ENCODE results near the gene SGMS1.

DNA sequence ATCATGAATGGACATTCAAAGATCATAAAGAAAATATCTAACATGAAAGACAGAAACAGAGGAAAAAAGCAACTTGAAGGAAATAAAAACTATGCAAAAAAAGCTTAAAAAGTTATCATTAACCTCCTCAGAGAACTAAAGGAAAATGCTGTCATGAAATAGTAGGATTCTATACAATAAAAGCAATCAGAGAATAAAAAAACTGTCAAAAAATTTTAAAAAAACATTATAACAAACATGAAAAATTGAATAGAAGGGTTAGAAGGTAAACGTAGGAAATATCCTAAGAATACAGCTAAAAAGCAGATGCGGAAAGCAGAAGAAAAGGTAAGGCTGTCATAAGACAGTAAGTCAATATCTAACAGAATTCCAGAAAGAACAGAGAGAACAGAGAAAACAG lies 44.8 kb downstream of the SGMS1 start:
- TF ChIP-seq TAF1 (IDR thresholded peaks at IDR 0.05; ENCODE audit: low read depth) = no peak
- TF ChIP-seq, protein P1, sequence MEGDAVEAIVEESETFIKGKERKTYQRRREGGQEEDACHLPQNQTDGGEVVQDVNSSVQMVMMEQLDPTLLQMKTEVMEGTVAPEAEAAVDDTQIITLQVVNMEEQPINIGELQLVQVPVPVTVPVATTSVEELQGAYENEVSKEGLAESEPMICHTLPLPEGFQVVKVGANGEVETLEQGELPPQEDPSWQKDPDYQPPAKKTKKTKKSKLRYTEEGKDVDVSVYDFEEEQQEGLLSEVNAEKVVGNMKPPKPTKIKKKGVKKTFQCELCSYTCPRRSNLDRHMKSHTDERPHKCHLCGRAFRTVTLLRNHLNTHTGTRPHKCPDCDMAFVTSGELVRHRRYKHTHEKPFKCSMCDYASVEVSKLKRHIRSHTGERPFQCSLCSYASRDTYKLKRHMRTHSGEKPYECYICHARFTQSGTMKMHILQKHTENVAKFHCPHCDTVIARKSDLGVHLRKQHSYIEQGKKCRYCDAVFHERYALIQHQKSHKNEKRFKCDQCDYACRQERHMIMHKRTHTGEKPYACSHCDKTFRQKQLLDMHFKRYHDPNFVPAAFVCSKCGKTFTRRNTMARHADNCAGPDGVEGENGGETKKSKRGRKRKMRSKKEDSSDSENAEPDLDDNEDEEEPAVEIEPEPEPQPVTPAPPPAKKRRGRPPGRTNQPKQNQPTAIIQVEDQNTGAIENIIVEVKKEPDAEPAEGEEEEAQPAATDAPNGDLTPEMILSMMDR (IDR thresholded peaks at IDR 0.05; ENCODE audit: poor library complexity, severe bottlenecking) = no peak
- TF ChIP-seq POLR2AphosphoS5 (IDR thresholded peaks at IDR 0.05) = no peak
- TF ChIP-seq, protein P2, sequence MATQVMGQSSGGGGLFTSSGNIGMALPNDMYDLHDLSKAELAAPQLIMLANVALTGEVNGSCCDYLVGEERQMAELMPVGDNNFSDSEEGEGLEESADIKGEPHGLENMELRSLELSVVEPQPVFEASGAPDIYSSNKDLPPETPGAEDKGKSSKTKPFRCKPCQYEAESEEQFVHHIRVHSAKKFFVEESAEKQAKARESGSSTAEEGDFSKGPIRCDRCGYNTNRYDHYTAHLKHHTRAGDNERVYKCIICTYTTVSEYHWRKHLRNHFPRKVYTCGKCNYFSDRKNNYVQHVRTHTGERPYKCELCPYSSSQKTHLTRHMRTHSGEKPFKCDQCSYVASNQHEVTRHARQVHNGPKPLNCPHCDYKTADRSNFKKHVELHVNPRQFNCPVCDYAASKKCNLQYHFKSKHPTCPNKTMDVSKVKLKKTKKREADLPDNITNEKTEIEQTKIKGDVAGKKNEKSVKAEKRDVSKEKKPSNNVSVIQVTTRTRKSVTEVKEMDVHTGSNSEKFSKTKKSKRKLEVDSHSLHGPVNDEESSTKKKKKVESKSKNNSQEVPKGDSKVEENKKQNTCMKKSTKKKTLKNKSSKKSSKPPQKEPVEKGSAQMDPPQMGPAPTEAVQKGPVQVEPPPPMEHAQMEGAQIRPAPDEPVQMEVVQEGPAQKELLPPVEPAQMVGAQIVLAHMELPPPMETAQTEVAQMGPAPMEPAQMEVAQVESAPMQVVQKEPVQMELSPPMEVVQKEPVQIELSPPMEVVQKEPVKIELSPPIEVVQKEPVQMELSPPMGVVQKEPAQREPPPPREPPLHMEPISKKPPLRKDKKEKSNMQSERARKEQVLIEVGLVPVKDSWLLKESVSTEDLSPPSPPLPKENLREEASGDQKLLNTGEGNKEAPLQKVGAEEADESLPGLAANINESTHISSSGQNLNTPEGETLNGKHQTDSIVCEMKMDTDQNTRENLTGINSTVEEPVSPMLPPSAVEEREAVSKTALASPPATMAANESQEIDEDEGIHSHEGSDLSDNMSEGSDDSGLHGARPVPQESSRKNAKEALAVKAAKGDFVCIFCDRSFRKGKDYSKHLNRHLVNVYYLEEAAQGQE (IDR thresholded peaks at IDR 0.05; ENCODE audit: borderline replicate concordance) = no peak
- no peak for TF ChIP-seq SMC3 (conservative IDR thresholded peaks at IDR 0.05; ENCODE audit: poor library complexity)

Measured in neural cell (in vitro differentiated cells).